HUES64 (cell line): ENCODE data around the gene C11orf58.

Experiments
- H3K27ac ChIP-seq: 2 replicates; pipeline ENCODE4 v1.7.0; 2013; ENCODE audit warnings: low read depth, low read length, inconsistent platforms
- H3K27me3 ChIP-seq: 2 replicates; pipeline ENCODE4 v1.6.1; 2013; ENCODE audit warnings: mild to moderate bottlenecking, low read length; ENCODE audit not compliant: insufficient read depth
- H3K36me3 ChIP-seq: 2 replicates; pipeline ENCODE4 v1.6.1; 2013; ENCODE audit warnings: mild to moderate bottlenecking, low read length; ENCODE audit not compliant: insufficient read depth
- H3K4me1 ChIP-seq: 2 replicates; pipeline ENCODE4 v1.6.1; 2013; ENCODE audit warnings: mild to moderate bottlenecking, low read length, moderate library complexity; ENCODE audit not compliant: insufficient read depth
- H3K4me3 ChIP-seq: 2 replicates; pipeline ENCODE4 v1.5.1; 2013; ENCODE audit warnings: mild to moderate bottlenecking, low read length, moderate library complexity
- H3K9ac ChIP-seq: 2 replicates; pipeline ENCODE4 v1.6.1; 2013; ENCODE audit warnings: mild to moderate bottlenecking, low read depth, low read length
- H3K9me3 ChIP-seq: 2 replicates; pipeline ENCODE4 v1.6.1; 2013; ENCODE audit warnings: low read depth, low read length; ENCODE audit not compliant: insufficient read depth
- WGBS: fragments of 150-250, 120-280 bp; methylation state at CpG from one replicate; pipeline ENCODE4 v1.1.7; 2013; ENCODE audit warnings: missing lambda C conversion rate; 5-methylcytosine and 5-hydroxymethylcytosine counted together

The C11orf58 gene

GRCh38 chr11:16744128-16744725 lies 5.8 kb downstream of the C11orf58 start:
- no peak overlapping the region for H3K4me3 ChIP-seq
- H3K9ac ChIP-seq = no peak overlapping the region
- H3K4me1 ChIP-seq = peaks cover 13% of the 10 kb centered on the region
- no peak overlapping the region for H3K27ac ChIP-seq
- no peaks in the 10 kb centered on the region for H3K9me3 ChIP-seq
- WGBS = 82% methylated on average over 5 of the region's 5 CpGs
- no peaks in the 10 kb centered on the region for H3K27me3 ChIP-seq
- peaks cover 76% of the 10 kb centered on the region for H3K36me3 ChIP-seq

- H3K36me3 ChIP-seq = peaks cover 90% of the 10 kb centered on the region
- no peaks in the 10 kb centered on the region for H3K27me3 ChIP-seq
- no peak overlapping the region for H3K9ac ChIP-seq
- H3K4me1 ChIP-seq = peaks cover 6% of the 10 kb centered on the region; the same call in 1 of the 2 replicates
- WGBS = 100% methylated on average over 1 of the region's 2 CpGs
- H3K4me3 ChIP-seq = no peak overlapping the region
- no peak overlapping the region for H3K27ac ChIP-seq
- no peaks in the 10 kb centered on the region for H3K9me3 ChIP-seq
These were observed 7.6 kb downstream of the C11orf58 start for GRCh38 chr11:16745950-16746605.

GRCh38 chr11:16749092-16749491 lies 10.6 kb downstream of the C11orf58 start:
- no peak overlapping the region for H3K9ac ChIP-seq
- no peak overlapping the region for H3K4me3 ChIP-seq
- H3K4me1 ChIP-seq = no peaks in the 10 kb centered on the region
- no peak overlapping the region for H3K27ac ChIP-seq
- H3K36me3 ChIP-seq = peaks cover 100% of the 10 kb centered on the region
- 100% methylated on average over 1 of the region's 1 CpG for WGBS
- no peaks in the 10 kb centered on the region for H3K9me3 ChIP-seq
- no peaks in the 10 kb centered on the region for H3K27me3 ChIP-seq

- Histone ChIP-seq H3K4me1 (no peaks in the 10 kb centered on the region), H3K27ac (no peak overlapping the region), H3K27me3 (no peaks in the 10 kb centered on the region), H3K4me3 (no peak overlapping the region), H3K36me3 (peaks cover 99% of the 10 kb centered on the region), H3K9me3 (no peaks in the 10 kb centered on the region), H3K9ac (no peak overlapping the region)
- WGBS = 98% methylated on average over 2 of the region's 2 CpGs
These were observed 11.2 kb downstream of the C11orf58 start for GRCh38 chr11:16749666-16750065.

- Histone ChIP-seq H3K27ac (no peak overlapping the region), H3K9ac (no peak overlapping the region), H3K9me3 (no peaks in the 10 kb centered on the region), H3K36me3 (peaks cover 99% of the 10 kb centered on the region), H3K27me3 (no peaks in the 10 kb centered on the region), H3K4me1 (no peaks in the 10 kb centered on the region), H3K4me3 (no peak overlapping the region)
- WGBS = 94% methylated on average over 1 of the region's 1 CpG
These were observed 12.0 kb downstream of the C11orf58 start for GRCh38 chr11:16750417-16750816.

GRCh38 chr11:16758382-16759024 lies 20.1 kb downstream of the C11orf58 start:
- Histone ChIP-seq H3K36me3 (peaks cover 44% of the 10 kb centered on the region), H3K27me3 (no peaks in the 10 kb centered on the region), H3K9ac (no peak overlapping the region), H3K4me1 (no peaks in the 10 kb centered on the region), H3K9me3 (no peaks in the 10 kb centered on the region), H3K27ac (no peak overlapping the region), H3K4me3 (no peak overlapping the region)
- WGBS = 88% methylated on average over 4 of the region's 4 CpGs

GRCh38 chr11:16759857-16760508 lies 21.5 kb downstream of the C11orf58 start:
- Histone ChIP-seq H3K4me3 (no peak overlapping the region), H3K4me1 (no peaks in the 10 kb centered on the region), H3K9me3 (no peaks in the 10 kb centered on the region), H3K9ac (no peak overlapping the region), H3K36me3 (peaks cover 30% of the 10 kb centered on the region), H3K27me3 (no peaks in the 10 kb centered on the region), H3K27ac (no peak overlapping the region)
- WGBS = 92% methylated on average over 8 of the region's 8 CpGs

GRCh38 chr11:16763746-16764145 lies 25.3 kb downstream of the C11orf58 start:
- no peak overlapping the region for H3K4me3 ChIP-seq

GRCh38 chr11:16764888-16765287 lies 26.4 kb downstream of the C11orf58 start:
- no peak overlapping the region for H3K9ac ChIP-seq
- no peaks in the 10 kb centered on the region for H3K27me3 ChIP-seq
- H3K4me3 ChIP-seq = no peak overlapping the region
- H3K9me3 ChIP-seq = no peaks in the 10 kb centered on the region
- H3K36me3 ChIP-seq = no peaks in the 10 kb centered on the region
- H3K27ac ChIP-seq = no peak overlapping the region
- 96% methylated on average over 8 of the region's 8 CpGs for WGBS
- no peaks in the 10 kb centered on the region for H3K4me1 ChIP-seq

More at GRCh38 chr11:16763746-16764145, 25.3 kb downstream of the C11orf58 start:
- H3K27ac ChIP-seq = no peak overlapping the region
- no peaks in the 10 kb centered on the region for H3K27me3 ChIP-seq
- no peaks in the 10 kb centered on the region for H3K9me3 ChIP-seq
- H3K4me1 ChIP-seq = no peaks in the 10 kb centered on the region
- H3K9ac ChIP-seq = no peak overlapping the region
- H3K36me3 ChIP-seq = no peaks in the 10 kb centered on the region
- WGBS = 90% methylated on average over 1 of the region's 1 CpG

- Histone ChIP-seq H3K27me3 (no peaks in the 10 kb centered on the region), H3K36me3 (no peaks in the 10 kb centered on the region), H3K27ac (no peak overlapping the region), H3K9me3 (no peaks in the 10 kb centered on the region), H3K4me1 (no peaks in the 10 kb centered on the region), H3K9ac (no peak overlapping the region), H3K4me3 (no peak overlapping the region)
- WGBS = 90% methylated on average over 4 of the region's 4 CpGs
These were observed 28.7 kb downstream of the C11orf58 start for GRCh38 chr11:16767137-16767536.

- Histone ChIP-seq H3K4me3 (no peak overlapping the region), H3K9ac (no peak overlapping the region), H3K27ac (no peak overlapping the region), H3K9me3 (no peaks in the 10 kb centered on the region), H3K4me1 (no peaks in the 10 kb centered on the region), H3K27me3 (no peaks in the 10 kb centered on the region), H3K36me3 (no peaks in the 10 kb centered on the region)
- WGBS = 94% methylated on average over 4 of the region's 4 CpGs
These were observed 29.5 kb downstream of the C11orf58 start for GRCh38 chr11:16767957-16768356.
